ENCODE measurements around the gene FLNC. TPM values are rescaled to one million over a fixed set of nuclear protein-coding genes. Genes with fewer than 3 reads are reported as not detected.

The FLNC gene
- total and polyA plus RNA-seq, 10 donors = 0.21 to 1.8 (median 0.66) TPM

- peak; percentile 78 for DNase-seq
- Histone ChIP-seq H3K27me3 (replicated peaks in 1 of 7) (no peaks in the 10 kb centered on the region), H3K9me3 (no peaks in the 10 kb centered on the region), H3K4me3 (no peak overlapping the region), H3K36me3 (no peaks in the 10 kb centered on the region), H3K4me1 (peaks cover 0 to 13% (median 4%) of the 10 kb centered on the region in 6 donors), H3K27ac (no peak overlapping the region)
- 46 to 67% (median 54%) methylated on average over 11 of the region's 11 CpGs for WGBS, 5 donors
- intact Hi-C loops (cut with DNase I; ENCODE audit: low total_unique reads) = no loop called here
- TF ChIP-seq CTCF (IDR thresholded peaks at IDR 0.05 in 8 of 11, conservative IDR thresholded peaks at IDR 0.05 in 3 of 11) (no peak), POLR2AphosphoS5 (IDR thresholded peaks at IDR 0.05) (peak in 1 of 3 donors; percentile 37), POLR2A (IDR thresholded peaks at IDR 0.05) (no peak)
Measured at GRCh38 chr7:128812514-128813168, 17.6 kb upstream of the FLNC start.

- intact Hi-C loops (cut with DNase I; ENCODE audit: low total_unique reads) = no loop called here
- no peaks in the 10 kb centered on the region for H3K27me3 ChIP-seq (replicated peaks in 1 of 7)
Measured at GRCh38 chr7:128814499-128814898, 15.7 kb upstream of the FLNC start.

GRCh38 chr7:128815289-128815942, 14.8 kb upstream of the FLNC start:
- Histone ChIP-seq H3K9me3 (no peaks in the 10 kb centered on the region), H3K27me3 (replicated peaks in 1 of 7) (no peaks in the 10 kb centered on the region), H3K36me3 (no peaks in the 10 kb centered on the region), H3K4me1 (peaks cover 0 to 13% (median 4%) of the 10 kb centered on the region in 6 donors), H3K27ac (no peak overlapping the region), H3K4me3 (no peak overlapping the region)
- 80 to 91% (median 80%) methylated on average over 7 of the region's 7 CpGs for WGBS, 5 donors
- TF ChIP-seq POLR2AphosphoS5 (IDR thresholded peaks at IDR 0.05) (no peak), POLR2A (IDR thresholded peaks at IDR 0.05) (no peak), CTCF (IDR thresholded peaks at IDR 0.05 in 8 of 11, conservative IDR thresholded peaks at IDR 0.05 in 3 of 11) (no peak)
- intact Hi-C loops (cut with DNase I; ENCODE audit: low total_unique reads) = no loop called here
- no peak for DNase-seq

More at GRCh38 chr7:128814499-128814898, 15.7 kb upstream of the FLNC start:
- 83 to 96% (median 87%) methylated on average over 6 of the region's 6 CpGs for WGBS, 5 donors
- Histone ChIP-seq H3K36me3 (no peaks in the 10 kb centered on the region), H3K27ac (no peak overlapping the region), H3K9me3 (no peaks in the 10 kb centered on the region), H3K4me1 (peaks cover 0 to 13% (median 4%) of the 10 kb centered on the region in 6 donors), H3K4me3 (no peak overlapping the region)
- TF ChIP-seq CTCF (IDR thresholded peaks at IDR 0.05 in 8 of 11, conservative IDR thresholded peaks at IDR 0.05 in 3 of 11) (no peak), POLR2A (IDR thresholded peaks at IDR 0.05) (no peak), POLR2AphosphoS5 (IDR thresholded peaks at IDR 0.05) (no peak)
- no peak for DNase-seq

- TF ChIP-seq POLR2A (IDR thresholded peaks at IDR 0.05) (no peak), POLR2AphosphoS5 (IDR thresholded peaks at IDR 0.05) (no peak), CTCF (IDR thresholded peaks at IDR 0.05 in 8 of 11, conservative IDR thresholded peaks at IDR 0.05 in 3 of 11) (no peak)
- H3K4me3 ChIP-seq = no peak overlapping the region
- peaks cover 0 to 2% (median 0%) of the 10 kb centered on the region in 7 donors for H3K27me3 ChIP-seq (replicated peaks in 1 of 7)
- DNase-seq = no peak
- 83 to 93% (median 89%) methylated on average over 3 of the region's 3 CpGs for WGBS, 5 donors
- H3K36me3 ChIP-seq = no peaks in the 10 kb centered on the region
- no peaks in the 10 kb centered on the region for H3K9me3 ChIP-seq
- intact Hi-C loops (cut with DNase I; ENCODE audit: low total_unique reads) = no loop called here
- no peak overlapping the region for H3K27ac ChIP-seq
- no peaks in the 10 kb centered on the region for H3K4me1 ChIP-seq
Measured at GRCh38 chr7:128818694-128819093, 11.5 kb upstream of the FLNC start.
